H9 (cell line): ENCODE data around the gene VAMP8. TPM values are rescaled to one million over a fixed set of nuclear protein-coding genes. Genes with fewer than 3 reads are reported as not detected.

ENCODE experiments used
- DNase-seq: peaks from one replicate; pipeline ENCODE4 v3.0.0-alpha.2; 2017
- H2AFZ ChIP-seq: one replicate; pipeline ENCODE4 v1.6.1; 2013; ENCODE audit warnings: mild to moderate bottlenecking, low read length, control low read depth, moderate library complexity
- H2AK5ac ChIP-seq: 2 replicates; pipeline ENCODE4 v1.6.1; 2013; ENCODE audit warnings: low read length, control low read depth, mixed read lengths; ENCODE audit not compliant: insufficient read length
- H2BK120ac ChIP-seq: one replicate; pipeline ENCODE4 v1.6.1; 2013; ENCODE audit warnings: low read depth, mild to moderate bottlenecking, low read length, control low read depth, inconsistent platforms; ENCODE audit not compliant: poor library complexity, severe bottlenecking
- H2BK12ac ChIP-seq: 2 replicates; pipeline ENCODE4 v1.6.1; 2013; ENCODE audit warnings: low read length, control low read depth, mixed read lengths, low read depth; ENCODE audit not compliant: insufficient read length
- H2BK15ac ChIP-seq: 2 replicates; pipeline ENCODE4 v1.6.1; 2013; ENCODE audit warnings: low read depth, low read length, control low read depth
- H2BK20ac ChIP-seq: one replicate; pipeline ENCODE4 v1.6.1; 2013; ENCODE audit warnings: low read depth, mild to moderate bottlenecking, low read length, control low read depth, inconsistent platforms; ENCODE audit not compliant: poor library complexity, severe bottlenecking
- H2BK5ac ChIP-seq: 2 replicates; pipeline ENCODE4 v1.6.1; 2013; ENCODE audit warnings: low read length, control low read depth, mixed read lengths; ENCODE audit not compliant: insufficient read length
- H3K14ac ChIP-seq: 2 replicates; pipeline ENCODE4 v1.6.1; 2013; ENCODE audit warnings: low read length, control low read depth; ENCODE audit not compliant: insufficient read depth
- H3K18ac ChIP-seq: 2 replicates; pipeline ENCODE4 v1.6.1; 2013; ENCODE audit warnings: low read depth, mild to moderate bottlenecking, mixed read lengths, low read length, control low read depth; ENCODE audit not compliant: insufficient read length
- H3K23ac ChIP-seq: 2 replicates; pipeline ENCODE4 v1.6.1; 2013; ENCODE audit warnings: low read length, control low read depth, mixed read lengths, low read depth; ENCODE audit not compliant: insufficient read length
- H3K23me2 ChIP-seq: 2 replicates; pipeline ENCODE4 v1.6.1; 2013; ENCODE audit warnings: low read depth, mild to moderate bottlenecking, mixed read lengths, low read length, control low read depth; ENCODE audit not compliant: insufficient read length, poor library complexity, severe bottlenecking
- H3K27ac ChIP-seq: 2 replicates; pipeline ENCODE4 v1.5.1; 2013; ENCODE audit warnings: low read length, control low read depth, mixed read lengths, low read depth; ENCODE audit not compliant: insufficient read length
- H3K27me3 ChIP-seq: 2 replicates; pipeline ENCODE4 v1.6.1; 2013; ENCODE audit warnings: low read length, control low read depth, inconsistent platforms; ENCODE audit not compliant: insufficient read depth
- H3K4ac ChIP-seq: 2 replicates; pipeline ENCODE4 v1.6.1; 2013; ENCODE audit warnings: low read depth, mild to moderate bottlenecking, control low read depth, inconsistent platforms, low read length, moderate library complexity
- H3K4me1 ChIP-seq: 2 replicates; pipeline ENCODE4 v1.6.1; 2013; ENCODE audit warnings: low read length, control low read depth, inconsistent platforms; ENCODE audit not compliant: insufficient read depth
- H3K4me2 ChIP-seq: 2 replicates; pipeline ENCODE4 v1.6.1; 2013; ENCODE audit warnings: low read length, control low read depth, mixed read lengths; ENCODE audit not compliant: insufficient read length, insufficient read depth
- H3K56ac ChIP-seq: 2 replicates; pipeline ENCODE4 v1.6.1; 2013; ENCODE audit warnings: low read depth, mild to moderate bottlenecking, mixed read lengths, low read length, control low read depth; ENCODE audit not compliant: insufficient read length
- H3K79me1 ChIP-seq: 2 replicates; pipeline ENCODE4 v1.6.1; 2013; ENCODE audit warnings: low read depth, mild to moderate bottlenecking, moderate library complexity, low read length, control low read depth, inconsistent platforms; ENCODE audit not compliant: insufficient read depth, poor library complexity, severe bottlenecking
- H3K79me2 ChIP-seq: 2 replicates; pipeline ENCODE4 v1.6.1; 2013; ENCODE audit warnings: low read length, control low read depth, inconsistent platforms; ENCODE audit not compliant: insufficient read depth
- H3K9ac ChIP-seq: 2 replicates; pipeline ENCODE4 v1.6.1; 2013; ENCODE audit warnings: low read length, control low read depth, mixed read lengths; ENCODE audit not compliant: insufficient read length; ENCODE audit errors: extremely low read depth
- H3K9me3 ChIP-seq: one replicate; pipeline ENCODE4 v1.6.1; 2013; ENCODE audit warnings: low read depth, low read length, inconsistent platforms; ENCODE audit not compliant: control insufficient read depth
- H3T11ph ChIP-seq: one replicate; pipeline ENCODE4 v1.6.1; 2013; ENCODE audit warnings: mild to moderate bottlenecking, low read length, control low read depth, inconsistent platforms
- H4K20me1 ChIP-seq: one replicate; pipeline ENCODE4 v1.6.1; 2013; ENCODE audit not compliant: control insufficient read depth, insufficient read length, insufficient read depth
- H4K5ac ChIP-seq: 2 replicates; pipeline ENCODE4 v1.6.1; 2013; ENCODE audit warnings: low read depth, mild to moderate bottlenecking, mixed read lengths, low read length, control low read depth; ENCODE audit not compliant: insufficient read length
- H4K8ac ChIP-seq: replicated peaks from 2 replicates; pipeline ENCODE4 v1.6.1; 2013; ENCODE audit warnings: low read length, control low read depth, mixed read lengths, low read depth; ENCODE audit not compliant: insufficient read length
- H4K91ac ChIP-seq: 2 replicates; pipeline ENCODE4 v1.6.1; 2013; ENCODE audit warnings: low read depth, mild to moderate bottlenecking, moderate library complexity, mixed read lengths, low read length, control low read depth; ENCODE audit not compliant: insufficient read length
- H3K27ac Mint-ChIP-seq, 3 experiments: 2 replicates in 2 of 3; 3 replicates in 1 of 3; pipeline ENCODE4 v1.8.0; 2020 to 2021; ENCODE audit warnings: mixed read lengths in 3 of 3, mild to moderate bottlenecking in 1 of 3, moderate library complexity in 1 of 3
- H3K27me3 Mint-ChIP-seq: 2 replicates; pipeline ENCODE4 v1.8.0; 2021; ENCODE audit warnings: low read depth, mild to moderate bottlenecking, moderate library complexity, mixed read lengths
- H3K36me3 Mint-ChIP-seq, 3 experiments: 2 replicates in 2 of 3; 3 replicates in 1 of 3; pipeline ENCODE4 v1.8.0; 2020 to 2021; ENCODE audit warnings: low read depth in 3 of 3, mixed read lengths in 3 of 3; ENCODE audit not compliant: insufficient read depth in 1 of 3
- H3K4me1 Mint-ChIP-seq, 2 experiments: 2 replicates each; pipeline ENCODE4 v1.8.0; 2020; ENCODE audit warnings: mixed read lengths in 2 of 2
- H3K4me3 Mint-ChIP-seq, 2 experiments: 2 replicates in 1 of 2; 3 replicates in 1 of 2; pipeline ENCODE4 v1.8.0; 2020 to 2021; ENCODE audit warnings: mild to moderate bottlenecking in 2 of 2, mixed read lengths in 2 of 2, moderate library complexity in 1 of 2
- H3K9me3 Mint-ChIP-seq, 2 experiments: 2 replicates in 1 of 2; 3 replicates in 1 of 2; pipeline ENCODE4 v1.8.0; 2020; ENCODE audit warnings: mild to moderate bottlenecking in 2 of 2, mixed read lengths in 2 of 2, moderate library complexity in 1 of 2
- WGBS: extraction: QIAGEN DNeasy Blood & Tissue Kit; methylation state at CpG from one replicate; pipeline ENCODE4 v1.1.7; 2013; ENCODE audit warnings: missing lambda C conversion rate, low lambda C conversion rate, mixed read lengths; ENCODE audit not compliant: insufficient read length; ENCODE audit errors: extremely low coverage; 5-methylcytosine and 5-hydroxymethylcytosine counted together
- long read RNA-seq: library from polyadenylated mRNA; unstranded; transcript quantifications from one replicate; pipeline ENCODE4 v2.0.0, GENCODE V29; 2020
- total RNA-seq: library from RNA; stranded (reverse); gene quantifications from 2 replicates; pipeline ENCODE4 v1.2.1, GENCODE V29; 2021
- TF ChIP-seq, protein P1 (sequence below): fragments of 200-600 bp; sonication (generic); conservative IDR thresholded peaks from 3 replicates; pipeline ENCODE4 v1.8.0; 2021; ENCODE audit warnings: antibody characterized with exemption, mild to moderate bottlenecking

Gene VAMP8
- 33.4 and 34.3 TPM in 2 replicates for total RNA-seq
- long read RNA-seq, transcript VAMP8-201 (3 exons, 774 nt): major isoform, 12 of 13 reads
- long read RNA-seq, partial matches to known transcripts: 0 of 13 reads
- long read RNA-seq, other reads (novel, unspliced or antisense): 1 of 13 reads

DNA sequence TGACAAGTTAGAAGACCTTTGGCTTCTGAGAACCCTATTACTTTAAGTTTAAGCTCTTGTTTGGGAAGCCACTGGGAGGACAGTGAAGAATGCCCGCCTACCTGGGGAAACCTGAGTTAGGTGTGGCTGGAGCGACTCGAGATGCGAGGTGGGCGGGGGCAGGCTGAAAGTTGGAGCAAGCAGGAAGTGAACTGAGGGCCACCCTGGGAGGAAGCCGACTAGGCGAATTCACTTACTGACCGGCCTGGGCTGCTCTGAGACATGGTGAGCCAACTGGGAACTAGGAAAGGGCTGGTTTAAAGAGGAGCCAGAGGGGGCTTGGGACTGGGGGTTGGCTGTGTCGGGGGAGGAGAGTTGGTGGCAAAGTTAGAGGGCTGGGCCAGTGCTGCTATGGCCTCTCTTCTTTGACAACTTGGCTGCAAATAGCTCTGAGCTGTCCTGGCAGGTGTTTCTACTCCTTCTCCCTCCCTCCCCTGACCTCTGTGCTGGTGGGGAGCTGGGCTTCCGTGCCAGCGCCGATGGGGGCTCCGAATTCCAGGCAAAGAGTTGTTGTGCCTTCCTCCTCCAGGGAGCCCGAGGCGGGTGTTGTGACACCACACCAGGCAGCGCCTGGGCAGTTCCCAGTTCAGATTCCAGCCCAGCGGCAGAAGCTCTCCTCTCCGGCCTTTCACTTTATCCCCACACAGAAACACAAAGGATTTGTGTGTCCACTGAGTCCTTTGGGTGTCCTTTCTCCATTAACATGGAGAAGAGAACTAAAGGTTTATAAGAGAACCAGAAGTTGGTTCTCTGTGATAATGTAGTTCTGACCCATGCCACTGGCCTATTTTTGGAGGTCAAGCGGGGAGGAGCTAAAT is at the start of gene VAMP8:
TSS of gene VAMP8 (plus strand) at position 201 of the 857 bp plus-strand sequence. CDS start at position 262, 61 bp downstream.
- H4K5ac ChIP-seq: no peak within 1 kb of the TSS
- peaks cover 45% of the 10 kb centered on the region for H3K27me3 Mint-ChIP-seq
- H3K9me3 Mint-ChIP-seq: no peaks in the 10 kb centered on the region; a peak in 2 of 5 replicates
- no peak within 1 kb of the TSS for H3K56ac ChIP-seq
- peak within 1 kb of the TSS; percentile 62 for H3K4me2 ChIP-seq
- H3T11ph ChIP-seq: no peak within 1 kb of the TSS
- H3K4ac ChIP-seq: no peak within 1 kb of the TSS
- peak within 1 kb of the TSS; percentile 45 for H3K18ac ChIP-seq
- H3K4me3 Mint-ChIP-seq: peak within 1 kb of the TSS; percentile 71 to 84
- H3K79me2 ChIP-seq: no peaks in the 10 kb centered on the region
- TF ChIP-seq, protein P1, sequence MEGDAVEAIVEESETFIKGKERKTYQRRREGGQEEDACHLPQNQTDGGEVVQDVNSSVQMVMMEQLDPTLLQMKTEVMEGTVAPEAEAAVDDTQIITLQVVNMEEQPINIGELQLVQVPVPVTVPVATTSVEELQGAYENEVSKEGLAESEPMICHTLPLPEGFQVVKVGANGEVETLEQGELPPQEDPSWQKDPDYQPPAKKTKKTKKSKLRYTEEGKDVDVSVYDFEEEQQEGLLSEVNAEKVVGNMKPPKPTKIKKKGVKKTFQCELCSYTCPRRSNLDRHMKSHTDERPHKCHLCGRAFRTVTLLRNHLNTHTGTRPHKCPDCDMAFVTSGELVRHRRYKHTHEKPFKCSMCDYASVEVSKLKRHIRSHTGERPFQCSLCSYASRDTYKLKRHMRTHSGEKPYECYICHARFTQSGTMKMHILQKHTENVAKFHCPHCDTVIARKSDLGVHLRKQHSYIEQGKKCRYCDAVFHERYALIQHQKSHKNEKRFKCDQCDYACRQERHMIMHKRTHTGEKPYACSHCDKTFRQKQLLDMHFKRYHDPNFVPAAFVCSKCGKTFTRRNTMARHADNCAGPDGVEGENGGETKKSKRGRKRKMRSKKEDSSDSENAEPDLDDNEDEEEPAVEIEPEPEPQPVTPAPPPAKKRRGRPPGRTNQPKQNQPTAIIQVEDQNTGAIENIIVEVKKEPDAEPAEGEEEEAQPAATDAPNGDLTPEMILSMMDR: no peak
- no peak within 1 kb of the TSS for H3K14ac ChIP-seq
- H3K9me3 ChIP-seq: no peaks in the 10 kb centered on the region
- peak; percentile 92 for DNase-seq
- H2AFZ ChIP-seq: no peak within 1 kb of the TSS
- no peaks in the 10 kb centered on the region for H3K79me1 ChIP-seq
- H3K23ac ChIP-seq: no peak within 1 kb of the TSS
- H3K27ac Mint-ChIP-seq: peak within 1 kb of the TSS; percentile 82 to 90 (median 84); a peak in 6 of 7 replicates
- H3K23me2 ChIP-seq: no peaks in the 10 kb centered on the region
- no peaks in the 10 kb centered on the region for H3K36me3 Mint-ChIP-seq
- H4K8ac ChIP-seq: no peak within 1 kb of the TSS
- H2BK12ac ChIP-seq: no peak within 1 kb of the TSS
- no peaks in the 10 kb centered on the region for H3K27me3 ChIP-seq
- H2BK20ac ChIP-seq: no peak within 1 kb of the TSS
- peaks cover 30% of the 10 kb centered on the region in 2 experiments for H3K4me1 Mint-ChIP-seq
- H2AK5ac ChIP-seq: no peak within 1 kb of the TSS
- no peak within 1 kb of the TSS for H3K27ac ChIP-seq
- no peaks in the 10 kb centered on the region for H4K20me1 ChIP-seq
- no peak within 1 kb of the TSS for H2BK15ac ChIP-seq
- no peak within 1 kb of the TSS for H4K91ac ChIP-seq
- H3K4me1 ChIP-seq: peaks cover 3% of the 10 kb centered on the region; the same call in 1 of the 2 replicates
- no CpG with 5 or more reads among the region's 19 CpGs for WGBS
- H2BK120ac ChIP-seq: no peak within 1 kb of the TSS
- peak within 1 kb of the TSS; percentile 15 for H3K9ac ChIP-seq
- no peak within 1 kb of the TSS for H2BK5ac ChIP-seq
